Measurements from ENCODE around the gene CHRM5. TPM values are rescaled to one million over a fixed set of nuclear protein-coding genes. Genes with fewer than 3 reads are reported as not detected.

CHRM5 gene
- total RNA-seq, 2 donors from 2014 or later, result not detected

GRCh38 chr15:34043813-34044212 is 75.5 kb downstream of the CHRM5 start:
- no peak for DNase-seq
- Histone ChIP-seq H3K9me3 (ENCODE audit: control insufficient read depth, low read length) (peaks cover 5% of the 10 kb centered on the region), H3K4me1 (ENCODE audit: control insufficient read depth, insufficient read depth, low read length) (peaks cover 5% of the 10 kb centered on the region), H3K36me3 (ENCODE audit: control insufficient read depth, insufficient read depth, low read length) (no peaks in the 10 kb centered on the region), H3K27ac (ENCODE audit: low read depth, low read length) (no peak overlapping the region), H3K4me3 (ENCODE audit: low read length) (no peak overlapping the region), H3K27me3 (ENCODE audit: control insufficient read depth, insufficient read depth, low read length, poor library complexity, severe bottlenecking) (no peaks in the 10 kb centered on the region), H3K9ac (ENCODE audit: extremely low read depth, low read length, poor library complexity, severe bottlenecking) (no peak overlapping the region)
- no peaks in the 10 kb centered on the region for H3K36me3 Mint-ChIP-seq (ENCODE audit: low read depth)
- peaks cover 11% of the 10 kb centered on the region for H3K9me3 Mint-ChIP-seq
- H3K4me1 Mint-ChIP-seq, result peaks cover 5% of the 10 kb centered on the region
- no peak overlapping the region for H3K27ac Mint-ChIP-seq
- no peak overlapping the region for H3K4me3 Mint-ChIP-seq
- TF ChIP-seq CTCF (conservative IDR thresholded peaks at IDR 0.05), result no peak
- 91 to 94% methylated on average over 2 of the region's 2 CpGs for WGBS, 2 experiments (ENCODE audit: insufficient coverage in 1 of 2, insufficient read length in 1 of 2)
- peaks cover 29% of the 10 kb centered on the region for H3K27me3 Mint-ChIP-seq (ENCODE audit: insufficient read depth)

- no peak overlapping the region for H3K4me3 Mint-ChIP-seq
- no peak for TF ChIP-seq CTCF (conservative IDR thresholded peaks at IDR 0.05)
- no peak overlapping the region for H3K9ac ChIP-seq (ENCODE audit: extremely low read depth, low read length, poor library complexity, severe bottlenecking)
- peaks cover 26% of the 10 kb centered on the region for H3K9me3 ChIP-seq (ENCODE audit: control insufficient read depth, low read length)
- H3K4me1 Mint-ChIP-seq, result peaks cover 5% of the 10 kb centered on the region
- peaks cover 5% of the 10 kb centered on the region for H3K4me1 ChIP-seq (ENCODE audit: control insufficient read depth, insufficient read depth, low read length)
- no peaks in the 10 kb centered on the region for H3K36me3 ChIP-seq (ENCODE audit: control insufficient read depth, insufficient read depth, low read length)
- WGBS, 2 experiments (ENCODE audit: insufficient coverage in 1 of 2, insufficient read length in 1 of 2), result 95 to 100% methylated on average over 5 to 12 of the region's 16 CpGs
- H3K27ac ChIP-seq (ENCODE audit: low read depth, low read length), result no peak overlapping the region
- no peak overlapping the region for H3K4me3 ChIP-seq (ENCODE audit: low read length)
- no peaks in the 10 kb centered on the region for H3K27me3 ChIP-seq (ENCODE audit: control insufficient read depth, insufficient read depth, low read length, poor library complexity, severe bottlenecking)
- no peak for DNase-seq
- H3K27me3 Mint-ChIP-seq (ENCODE audit: insufficient read depth), result peaks cover 7% of the 10 kb centered on the region
- H3K36me3 Mint-ChIP-seq (ENCODE audit: low read depth), result no peaks in the 10 kb centered on the region
- H3K9me3 Mint-ChIP-seq, result peaks cover 36% of the 10 kb centered on the region
- H3K27ac Mint-ChIP-seq, result no peak overlapping the region
Observed at GRCh38 chr15:34046471-34047145, 78.3 kb downstream of the CHRM5 start.

- peaks cover 29% of the 10 kb centered on the region for H3K9me3 ChIP-seq (ENCODE audit: control insufficient read depth, low read length)
- no peak overlapping the region for H3K9ac ChIP-seq (ENCODE audit: extremely low read depth, low read length, poor library complexity, severe bottlenecking)
- no peaks in the 10 kb centered on the region for H3K36me3 Mint-ChIP-seq (ENCODE audit: low read depth)
- H3K4me3 ChIP-seq (ENCODE audit: low read length), result peak overlapping the region; percentile 14
- H3K4me1 Mint-ChIP-seq, result peaks cover 5% of the 10 kb centered on the region
- H3K9me3 Mint-ChIP-seq, result peaks cover 43% of the 10 kb centered on the region
- peak overlapping the region; percentile 37 for H3K27ac ChIP-seq (ENCODE audit: low read depth, low read length)
- peaks cover 5% of the 10 kb centered on the region for H3K4me1 ChIP-seq (ENCODE audit: control insufficient read depth, insufficient read depth, low read length)
- H3K36me3 ChIP-seq (ENCODE audit: control insufficient read depth, insufficient read depth, low read length), result no peaks in the 10 kb centered on the region
- H3K27me3 Mint-ChIP-seq (ENCODE audit: insufficient read depth), result peaks cover 10% of the 10 kb centered on the region
- no peak overlapping the region for H3K4me3 Mint-ChIP-seq
- no peak for DNase-seq
- WGBS, 2 experiments (ENCODE audit: insufficient coverage in 1 of 2, insufficient read length in 1 of 2), result 82 to 88% methylated on average over 6 to 10 of the region's 10 CpGs
- H3K27ac Mint-ChIP-seq, result peak overlapping the region; percentile 49
- TF ChIP-seq CTCF (conservative IDR thresholded peaks at IDR 0.05), result no peak
- no peaks in the 10 kb centered on the region for H3K27me3 ChIP-seq (ENCODE audit: control insufficient read depth, insufficient read depth, low read length, poor library complexity, severe bottlenecking)
Observed at GRCh38 chr15:34047893-34048775, 79.8 kb downstream of the CHRM5 start.

Measured in endodermal cell (in vitro differentiated cells).